ENCODE data around the gene CRAMP1.

DNA sequence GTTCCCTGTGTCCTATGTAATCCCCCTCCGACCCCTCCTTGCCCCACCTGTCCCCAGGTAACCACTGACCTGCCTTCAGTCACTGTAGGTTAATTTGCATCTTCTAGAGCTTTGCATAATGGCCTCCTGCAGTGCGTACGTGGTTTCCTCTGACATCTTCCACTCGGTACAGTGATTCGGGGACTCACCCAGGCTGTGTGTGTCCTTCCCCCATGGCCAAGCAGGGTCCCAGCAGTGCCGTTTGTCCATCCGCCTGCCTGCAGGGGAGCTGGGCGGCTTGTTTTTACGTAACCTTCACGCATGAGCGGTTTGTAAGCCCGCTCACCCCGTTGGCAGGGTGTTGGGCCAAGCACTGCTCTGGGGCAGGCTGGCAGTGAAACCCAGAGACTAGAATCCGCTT is 101.8 kb downstream of the CRAMP1 start:
- TF ChIP-seq, protein P1, sequence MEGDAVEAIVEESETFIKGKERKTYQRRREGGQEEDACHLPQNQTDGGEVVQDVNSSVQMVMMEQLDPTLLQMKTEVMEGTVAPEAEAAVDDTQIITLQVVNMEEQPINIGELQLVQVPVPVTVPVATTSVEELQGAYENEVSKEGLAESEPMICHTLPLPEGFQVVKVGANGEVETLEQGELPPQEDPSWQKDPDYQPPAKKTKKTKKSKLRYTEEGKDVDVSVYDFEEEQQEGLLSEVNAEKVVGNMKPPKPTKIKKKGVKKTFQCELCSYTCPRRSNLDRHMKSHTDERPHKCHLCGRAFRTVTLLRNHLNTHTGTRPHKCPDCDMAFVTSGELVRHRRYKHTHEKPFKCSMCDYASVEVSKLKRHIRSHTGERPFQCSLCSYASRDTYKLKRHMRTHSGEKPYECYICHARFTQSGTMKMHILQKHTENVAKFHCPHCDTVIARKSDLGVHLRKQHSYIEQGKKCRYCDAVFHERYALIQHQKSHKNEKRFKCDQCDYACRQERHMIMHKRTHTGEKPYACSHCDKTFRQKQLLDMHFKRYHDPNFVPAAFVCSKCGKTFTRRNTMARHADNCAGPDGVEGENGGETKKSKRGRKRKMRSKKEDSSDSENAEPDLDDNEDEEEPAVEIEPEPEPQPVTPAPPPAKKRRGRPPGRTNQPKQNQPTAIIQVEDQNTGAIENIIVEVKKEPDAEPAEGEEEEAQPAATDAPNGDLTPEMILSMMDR (IDR thresholded peaks at IDR 0.05) = no peak
- no peak for TF ChIP-seq POLR2A (IDR thresholded peaks at IDR 0.05)
